Hepatocyte (in vitro differentiated cells): ENCODE data around the gene ZFP62.

Experiments used
- EZH2 ChIP-seq: fragments of 200-600 bp; sonication (generic); IDR thresholded peaks from 2 replicates; pipeline ENCODE4 v1.6.1; 2016; ENCODE audit warnings: antibody characterized with exemption, mild to moderate bottlenecking, borderline replicate concordance
- EZH2phosphoT487 ChIP-seq: fragments of 200-600 bp; sonication (generic); IDR thresholded peaks from one replicate; pipeline ENCODE4 v1.6.1; 2018; ENCODE audit warnings: antibody characterized with exemption, mild to moderate bottlenecking, low read depth, moderate library complexity; ENCODE audit not compliant: unreplicated experiment, severe bottlenecking
- TF ChIP-seq, protein P1 (sequence below): fragments of 200-600 bp; sonication (generic); IDR thresholded peaks from 2 replicates; pipeline ENCODE4 v1.5.1; 2016; ENCODE audit warnings: antibody characterized with exemption, mild to moderate bottlenecking; ENCODE audit not compliant: poor library complexity

DNA sequence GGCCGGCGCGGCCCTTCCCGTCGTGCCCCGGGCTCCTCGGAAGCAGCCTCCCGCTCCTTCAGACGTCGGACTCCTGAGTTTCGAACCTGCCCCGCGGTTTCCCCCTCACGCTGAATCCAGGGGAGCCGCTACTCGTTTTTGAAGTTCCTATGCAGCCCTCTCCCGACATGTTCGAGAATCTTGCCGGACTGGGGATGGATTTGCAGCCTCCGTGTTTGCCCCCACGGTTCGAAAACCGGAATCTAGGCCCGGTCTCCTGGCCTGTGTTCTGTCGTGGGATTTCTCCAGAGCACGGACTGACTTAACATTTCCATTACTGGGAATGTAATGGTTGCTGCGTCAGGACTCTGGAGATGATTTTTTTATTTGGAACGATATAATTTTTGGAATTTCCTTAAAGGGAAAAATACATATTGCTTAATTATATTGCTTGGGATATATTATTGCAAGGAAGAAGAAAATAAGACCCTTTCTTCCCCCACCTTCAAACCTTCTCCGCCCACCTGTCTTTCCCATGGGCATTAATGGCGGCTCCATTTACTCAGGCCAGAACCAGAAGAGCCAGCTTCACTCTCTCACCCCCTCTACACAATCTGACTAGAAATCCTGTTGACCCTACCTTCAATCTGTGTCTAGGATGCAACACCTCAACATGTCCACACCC lies 50.0 kb downstream of the ZFP62 start:
- TF ChIP-seq, protein P1, sequence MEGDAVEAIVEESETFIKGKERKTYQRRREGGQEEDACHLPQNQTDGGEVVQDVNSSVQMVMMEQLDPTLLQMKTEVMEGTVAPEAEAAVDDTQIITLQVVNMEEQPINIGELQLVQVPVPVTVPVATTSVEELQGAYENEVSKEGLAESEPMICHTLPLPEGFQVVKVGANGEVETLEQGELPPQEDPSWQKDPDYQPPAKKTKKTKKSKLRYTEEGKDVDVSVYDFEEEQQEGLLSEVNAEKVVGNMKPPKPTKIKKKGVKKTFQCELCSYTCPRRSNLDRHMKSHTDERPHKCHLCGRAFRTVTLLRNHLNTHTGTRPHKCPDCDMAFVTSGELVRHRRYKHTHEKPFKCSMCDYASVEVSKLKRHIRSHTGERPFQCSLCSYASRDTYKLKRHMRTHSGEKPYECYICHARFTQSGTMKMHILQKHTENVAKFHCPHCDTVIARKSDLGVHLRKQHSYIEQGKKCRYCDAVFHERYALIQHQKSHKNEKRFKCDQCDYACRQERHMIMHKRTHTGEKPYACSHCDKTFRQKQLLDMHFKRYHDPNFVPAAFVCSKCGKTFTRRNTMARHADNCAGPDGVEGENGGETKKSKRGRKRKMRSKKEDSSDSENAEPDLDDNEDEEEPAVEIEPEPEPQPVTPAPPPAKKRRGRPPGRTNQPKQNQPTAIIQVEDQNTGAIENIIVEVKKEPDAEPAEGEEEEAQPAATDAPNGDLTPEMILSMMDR = no peak
- TF ChIP-seq EZH2 (no peak), EZH2phosphoT487 (no peak)
